RWPE1 (cell line): ENCODE results near the gene CPNE1.

Source experiments
- CTCF ChIA-PET: fragments of 350-600 bp; sonication (Branson Sonifier 250); formaldehyde crosslinking; extraction: SDS; loops from one replicate; lab custom pipeline; 2021; lab: Yijun Ruan, JAX
- POLR2A ChIA-PET: fragments of 400-600 bp; formaldehyde crosslinking; extraction: SDS; loops from one replicate; lab custom pipeline; 2020; ENCODE audit warnings: antibody characterized with exemption; ENCODE audit not compliant: low non-redundant PET; lab: Yijun Ruan, JAX
- DNase-seq: peaks from one replicate; pipeline ENCODE4 v3.0.0; 2012; ENCODE audit warnings: low spot score
- H3K27ac ChIP-seq: fragments of 450-650 bp; 2 replicates; pipeline ENCODE4 v1.5.1; 2017
- CTCF ChIP-seq: fragments of 450-650 bp; conservative IDR thresholded peaks from 2 replicates; pipeline ENCODE4 v1.5.1; 2017; ENCODE audit warnings: low read depth, mild to moderate bottlenecking

CPNE1 gene

GRCh38 chr20:35627121-35627520 is 37.6 kb downstream of the CPNE1 start:
- ChIA-PET POLR2A (no interaction called here), CTCF (interaction anchor here (0.6 kb wide), 1 partner anchor 1518 kb away, joined by 4 read pairs; no protein-coding TSS in a partner anchor)
- no peak for DNase-seq
- H3K27ac ChIP-seq, result peak overlapping the region; percentile 66
- TF ChIP-seq CTCF, result no peak

GRCh38 chr20:35626386-35627001 is 38.2 kb downstream of the CPNE1 start:
- ChIA-PET POLR2A (no interaction called here), CTCF (interaction anchor here (0.6 kb wide), 1 partner anchor 1518 kb away, joined by 4 read pairs; no protein-coding TSS in a partner anchor)
- H3K27ac ChIP-seq, result peak overlapping the region; percentile 66
- no peak for DNase-seq
- no peak for TF ChIP-seq CTCF

GRCh38 chr20:35625584-35626385 is 38.9 kb downstream of the CPNE1 start:
- DNase-seq, result no peak
- peak overlapping the region; percentile 66 for H3K27ac ChIP-seq
- CTCF ChIA-PET, result no interaction called here
- no peak for TF ChIP-seq CTCF
- POLR2A ChIA-PET, result interaction anchor here (0.6 kb wide), 1 partner anchor 121 kb away, joined by 3 read pairs; no protein-coding TSS in a partner anchor

- no peak for DNase-seq
- no peak for TF ChIP-seq CTCF
- ChIA-PET CTCF (interaction anchor here (0.5 to 2.1 kb wide), 3 partner anchors 10 to 98 kb away, joined by 3 to 13 read pairs (median 4); no protein-coding TSS in a partner anchor), POLR2A (no interaction called here)
- peak overlapping the region; percentile 44 for H3K27ac ChIP-seq
Measured at GRCh38 chr20:35621560-35621946, 43.1 kb downstream of the CPNE1 start.

- no peak for DNase-seq
- peak overlapping the region; percentile 44 for H3K27ac ChIP-seq
- POLR2A ChIA-PET, result no interaction called here
- no peak; the same call in 1 of the 2 replicates for TF ChIP-seq CTCF
- CTCF ChIA-PET, result interaction anchor here (0.5 to 2.5 kb wide), 6 partner anchors 11 to 830 kb away, joined by 3 to 13 read pairs (median 4); no protein-coding TSS in a partner anchor
Measured at GRCh38 chr20:35620818-35621559, 43.7 kb downstream of the CPNE1 start.
